Esophagus mucosa (tissue), 1 donor: ENCODE measurements around the gene NPLOC4. TPM values are rescaled to one million over a fixed set of nuclear protein-coding genes. Genes with fewer than 3 reads are reported as not detected.

ENCODE experiments used
- ATAC-seq: fragments of 200-7000 bp; cut with Tn5 transposase; one replicate; pipeline ENCODE4 v1.9.1; 2020
- total RNA-seq: library from RNA; stranded (reverse); gene quantifications from one replicate; pipeline ENCODE4 v1.2.4, GENCODE V29; 2023
- donor health status: DM: yes; HTN: yes; CAD: no.

NPLOC4 gene
- total RNA-seq, 1 donor from 2014 or later: 92.8 TPM

DNA sequence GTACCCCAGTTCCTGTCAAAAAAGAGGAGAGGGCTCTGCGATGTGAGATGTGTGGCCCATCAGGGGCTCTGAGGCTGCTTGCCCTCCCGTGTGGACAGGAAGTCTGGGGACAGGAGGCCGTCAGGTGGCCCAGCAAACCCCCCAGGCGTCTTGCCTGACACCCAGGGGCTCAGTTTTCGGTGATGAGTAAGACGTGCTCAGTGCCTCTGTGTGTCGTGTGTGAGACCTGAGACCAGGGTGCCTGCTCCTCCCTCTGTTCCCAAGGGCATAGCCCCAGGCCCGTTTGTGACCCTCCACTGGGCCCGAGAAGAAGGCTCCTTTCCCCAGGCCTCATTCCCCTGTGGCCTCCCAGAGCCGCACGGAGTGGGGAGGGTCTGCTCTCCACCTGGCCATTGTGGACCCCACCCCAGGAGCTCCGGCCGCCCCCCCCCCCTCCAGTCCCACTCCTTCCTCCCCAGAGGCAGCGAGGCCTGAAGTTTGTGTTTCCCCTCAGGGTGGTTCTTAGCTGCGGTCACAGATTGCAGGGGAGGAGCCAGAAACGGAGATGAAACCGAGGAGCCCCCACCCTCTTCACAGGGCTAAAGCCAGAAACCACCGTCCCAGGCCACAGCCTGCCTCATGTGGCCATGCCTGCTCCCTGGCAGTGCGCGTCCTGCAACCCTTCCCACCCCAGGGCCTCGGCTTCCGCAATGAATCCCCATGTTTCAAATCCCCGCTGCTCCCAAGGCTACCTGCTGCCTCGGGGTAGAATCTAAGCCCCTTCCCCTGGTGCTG lies 119.4 kb downstream of the NPLOC4 start:
- ATAC-seq: no peak

DNA sequence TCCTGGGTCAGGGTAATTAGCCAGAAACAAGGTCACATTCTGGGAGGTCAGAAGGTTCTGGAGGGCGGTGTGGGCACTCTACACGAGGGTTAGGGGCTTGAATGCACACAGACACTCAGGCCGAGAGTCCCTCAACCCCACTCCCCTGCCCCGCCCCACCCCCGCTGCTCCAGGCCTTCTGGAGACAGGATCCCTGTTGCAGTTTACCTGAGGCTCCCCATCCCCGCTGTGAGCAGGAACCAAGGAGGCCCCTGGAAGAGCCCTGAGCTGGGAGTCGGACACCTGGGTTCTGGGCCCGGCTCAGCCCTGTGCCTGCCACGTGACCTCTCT lies 119.9 kb downstream of the NPLOC4 start:
- ATAC-seq: no peak

DNA sequence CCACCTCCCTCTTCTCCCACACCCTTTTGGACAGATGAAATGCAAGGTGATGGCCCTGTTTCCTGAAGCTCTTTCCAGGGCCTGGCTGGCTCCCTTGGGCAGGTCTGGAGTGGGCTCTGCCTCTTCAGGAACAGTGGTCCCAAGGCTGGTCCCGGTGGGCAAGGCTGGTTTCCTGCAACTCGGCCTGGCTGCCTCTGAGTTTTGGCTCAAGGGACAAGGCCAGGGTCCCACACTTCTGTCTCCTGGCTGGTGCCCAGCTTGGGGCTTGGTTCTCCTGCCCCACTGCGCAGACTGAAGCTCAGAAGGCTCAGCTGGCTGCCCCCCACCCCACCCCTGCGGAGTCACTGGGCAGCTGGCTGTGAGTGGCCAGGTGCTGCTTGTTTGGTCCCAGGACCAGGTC lies 120.5 kb downstream of the NPLOC4 start:
- no peak for ATAC-seq

DNA sequence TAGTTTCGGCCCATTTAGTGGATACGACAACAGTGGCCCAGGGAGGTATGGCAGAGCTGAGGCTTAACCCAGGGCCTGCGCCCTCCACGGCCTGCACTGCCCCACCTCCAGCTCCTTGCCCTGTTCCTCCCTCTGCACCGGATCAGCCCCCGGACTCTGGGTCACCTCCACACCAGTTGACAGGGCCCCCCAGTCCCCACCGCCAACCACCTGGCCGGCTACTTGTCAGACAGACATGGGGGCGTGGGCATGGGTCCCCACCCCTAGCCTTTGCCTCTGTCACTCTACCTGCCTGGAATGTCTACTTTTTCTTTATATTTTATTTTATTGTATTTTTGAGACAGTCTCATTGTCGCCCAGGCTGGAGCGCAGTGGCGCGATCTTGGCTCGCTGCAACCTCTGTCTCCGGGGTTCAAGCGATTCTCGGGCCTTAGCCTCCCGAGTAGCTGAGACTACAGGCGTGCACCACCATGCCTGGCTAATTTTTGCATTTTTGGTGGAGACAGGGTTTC lies 121.3 kb downstream of the NPLOC4 start:
- ATAC-seq: no peak

DNA sequence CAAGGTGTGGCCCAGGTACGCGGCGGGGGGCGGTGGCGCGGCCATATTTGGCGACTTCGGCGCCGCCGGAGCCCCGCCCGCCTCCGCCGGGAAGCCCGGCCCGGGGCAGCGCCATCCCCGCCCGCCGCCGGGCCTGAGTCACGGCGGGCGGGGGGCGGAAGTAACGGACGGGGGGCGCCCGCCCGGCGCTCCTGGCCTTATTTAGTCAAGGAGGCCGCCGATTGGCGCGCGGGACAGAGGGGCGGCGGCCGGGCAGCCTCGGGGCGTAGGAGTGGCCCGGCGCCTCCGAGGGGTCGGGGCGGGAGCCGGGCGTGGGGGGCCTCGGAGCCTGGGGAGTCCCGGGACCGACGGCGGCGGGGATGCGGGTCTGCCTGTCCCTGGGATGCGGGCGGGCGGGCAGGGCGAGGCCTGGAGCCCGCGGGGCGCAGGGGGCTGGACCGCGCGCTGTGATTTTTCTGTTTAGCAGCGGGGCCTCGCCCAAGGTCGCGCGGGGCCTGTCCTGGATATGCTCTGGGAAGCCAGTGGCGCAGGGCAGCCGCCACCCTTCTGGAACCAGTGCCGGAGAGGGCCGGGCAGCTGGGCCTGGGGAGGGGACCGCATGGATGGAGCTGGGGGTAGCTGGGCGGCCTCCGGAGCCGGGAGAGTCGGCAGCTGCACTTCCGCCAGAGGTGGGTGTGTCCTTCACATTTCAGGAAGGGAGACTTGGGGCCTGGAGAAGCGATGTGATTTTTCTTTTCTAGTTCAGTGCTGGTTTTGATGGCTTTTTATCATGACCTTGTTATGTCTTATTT lies 122.0 kb downstream of the NPLOC4 start:
- peak; percentile 47 for ATAC-seq

DNA sequence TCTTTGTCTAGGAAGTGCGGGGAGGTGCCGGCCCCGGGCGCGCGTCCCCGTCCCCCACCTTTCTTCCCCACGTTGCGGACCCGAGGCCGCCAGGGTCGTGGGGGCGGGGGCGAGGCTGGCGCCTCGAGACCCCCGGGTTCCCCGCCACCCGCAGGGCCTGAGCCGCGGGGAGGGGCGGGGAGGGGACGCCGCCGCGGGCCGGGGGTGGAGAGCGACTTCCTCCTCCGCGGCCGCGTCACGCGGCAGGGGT lies 122.5 kb downstream of the NPLOC4 start:
- no peak for ATAC-seq

GRCh38 chr17:81513753-81514488 lies 123.0 kb downstream of the NPLOC4 start:
- ATAC-seq: peak; percentile 2

DNA sequence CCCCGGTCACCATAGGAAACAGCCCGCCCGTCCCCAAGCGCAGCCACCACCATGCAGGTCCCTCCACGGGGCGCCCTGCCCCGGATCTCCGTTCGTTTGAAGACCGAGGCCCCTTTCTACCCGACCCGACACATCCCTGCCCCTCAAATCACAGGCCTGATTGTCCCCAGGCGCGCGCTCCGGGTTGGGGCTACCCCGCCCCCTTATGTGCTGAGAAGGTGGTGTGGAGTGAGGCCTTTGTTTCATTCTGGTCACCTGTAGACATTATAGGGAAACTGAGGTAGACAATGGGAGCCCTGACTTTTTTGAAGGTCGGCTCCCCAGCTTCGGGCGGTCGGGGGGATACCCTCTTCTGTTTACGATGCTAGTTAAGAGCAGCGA lies 123.5 kb downstream of the NPLOC4 start:
- ATAC-seq: peak; percentile 1

GRCh38 chr17:81512562-81513371 lies 124.1 kb downstream of the NPLOC4 start, which contains the start of gene ACTG1:
ACTG1 (minus strand) TSS chr17:81512799; CDS start chr17:81512354, 445 bp downstream.
- ATAC-seq: peak; percentile 59

DNA sequence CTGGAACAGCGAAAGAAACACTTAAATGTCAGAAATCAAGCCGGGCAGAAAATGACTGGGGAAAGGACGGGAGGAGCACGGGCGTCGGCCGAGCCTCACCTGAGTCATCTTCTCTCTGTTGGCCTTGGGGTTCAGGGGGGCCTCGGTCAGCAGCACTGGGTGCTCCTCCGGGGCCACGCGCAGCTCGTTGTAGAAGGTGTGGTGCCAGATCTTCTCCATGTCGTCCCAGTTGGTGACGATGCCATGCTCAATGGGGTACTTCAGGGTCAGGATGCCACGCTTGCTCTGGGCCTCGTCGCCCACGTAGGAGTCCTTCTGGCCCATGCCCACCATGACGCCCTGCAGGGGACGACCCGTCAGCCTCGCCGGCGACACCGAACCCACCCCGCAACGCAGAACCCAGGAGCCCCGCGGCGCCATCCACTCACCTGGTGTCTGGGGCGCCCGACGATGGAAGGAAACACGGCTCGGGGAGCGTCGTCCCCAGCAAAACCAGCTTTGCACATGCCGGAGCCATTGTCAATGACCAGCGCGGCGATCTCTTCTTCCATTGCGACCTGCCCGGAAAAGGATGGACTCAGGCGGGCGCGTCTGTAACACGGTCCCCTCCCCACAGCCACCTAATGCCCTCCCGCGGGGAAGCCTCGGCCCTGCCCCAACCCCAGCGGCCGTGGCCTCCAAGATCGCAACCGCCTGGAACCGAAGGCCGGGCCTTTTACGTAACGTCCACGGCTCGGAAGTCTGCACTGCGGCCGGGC lies 124.9 kb downstream of the NPLOC4 start:
- ATAC-seq: no peak

- no peak for ATAC-seq
Measured at GRCh38 chr17:81511554-81511803, 125.4 kb downstream of the NPLOC4 start.

DNA sequence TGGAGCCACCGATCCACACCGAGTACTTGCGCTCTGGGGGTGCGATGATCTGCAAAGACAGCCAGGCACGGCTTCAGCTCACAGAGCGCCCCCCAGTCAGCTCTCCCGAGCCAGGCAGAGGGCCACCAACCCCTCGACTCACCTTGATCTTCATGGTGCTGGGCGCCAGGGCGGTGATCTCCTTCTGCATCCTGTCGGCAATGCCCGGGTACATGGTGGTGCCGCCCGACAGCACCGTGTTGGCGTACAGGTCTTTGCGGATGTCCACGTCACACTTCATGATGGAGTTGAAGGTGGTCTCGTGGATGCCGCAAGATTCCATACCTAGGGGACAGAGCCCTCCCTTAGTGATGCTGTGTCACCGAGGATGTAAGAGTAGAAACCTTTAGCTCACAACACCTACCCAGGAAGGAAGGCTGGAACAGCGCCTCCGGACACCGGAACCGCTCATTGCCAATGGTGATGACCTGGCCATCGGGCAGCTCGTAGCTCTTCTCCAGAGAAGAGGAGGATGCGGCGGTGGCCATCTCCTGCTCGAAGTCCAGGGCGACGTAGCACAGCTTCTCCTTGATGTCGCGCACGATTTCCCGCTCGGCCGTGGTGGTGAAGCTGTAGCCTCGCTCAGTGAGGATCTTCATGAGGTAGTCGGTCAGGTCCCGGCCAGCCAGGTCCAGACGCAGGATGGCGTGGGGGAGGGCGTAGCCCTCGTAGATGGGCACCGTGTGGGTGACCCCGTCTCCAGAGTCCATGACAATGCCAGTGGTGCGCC lies 125.9 kb downstream of the NPLOC4 start:
- no peak for ATAC-seq

DNA sequence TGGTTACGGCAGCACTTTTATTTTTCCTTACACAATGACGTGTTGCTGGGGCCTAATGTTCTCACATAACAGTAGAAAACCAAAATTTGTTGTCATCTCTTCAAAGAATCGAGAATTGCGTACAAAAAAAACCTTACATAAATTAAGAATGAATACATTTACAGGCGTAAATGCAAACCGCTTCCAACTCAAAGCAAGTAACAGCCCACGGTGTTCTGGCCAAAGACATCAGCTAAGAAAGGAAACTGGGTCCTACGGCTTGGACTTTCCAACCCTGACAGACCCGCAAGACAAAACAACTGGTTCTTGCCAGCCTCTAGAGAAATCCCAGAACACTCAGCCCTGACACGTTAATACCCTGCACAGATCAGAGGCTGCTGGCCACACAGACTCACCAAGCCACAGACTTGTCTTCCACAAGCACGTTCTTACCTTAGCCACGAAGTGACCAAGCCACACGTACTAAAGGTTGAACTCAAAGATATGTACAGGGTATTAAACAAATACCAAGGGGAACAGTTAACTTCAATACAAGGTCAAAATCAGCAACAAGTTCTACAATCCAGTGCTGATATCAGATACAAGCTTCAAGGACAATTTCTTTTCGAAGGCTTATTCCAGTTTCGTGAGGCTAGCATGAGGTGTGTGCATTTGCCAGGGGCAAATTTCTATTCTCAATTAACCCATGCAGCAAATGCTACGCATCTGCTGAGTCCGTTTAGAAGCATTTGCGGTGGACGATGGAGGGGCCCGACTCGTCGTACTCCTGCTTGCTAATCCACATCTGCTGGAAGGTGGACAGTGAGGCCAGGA lies 126.7 kb downstream of the NPLOC4 start:
- no peak for ATAC-seq

- no peak for ATAC-seq
Measured at GRCh38 chr17:81509207-81509971, 127.5 kb downstream of the NPLOC4 start.

DNA sequence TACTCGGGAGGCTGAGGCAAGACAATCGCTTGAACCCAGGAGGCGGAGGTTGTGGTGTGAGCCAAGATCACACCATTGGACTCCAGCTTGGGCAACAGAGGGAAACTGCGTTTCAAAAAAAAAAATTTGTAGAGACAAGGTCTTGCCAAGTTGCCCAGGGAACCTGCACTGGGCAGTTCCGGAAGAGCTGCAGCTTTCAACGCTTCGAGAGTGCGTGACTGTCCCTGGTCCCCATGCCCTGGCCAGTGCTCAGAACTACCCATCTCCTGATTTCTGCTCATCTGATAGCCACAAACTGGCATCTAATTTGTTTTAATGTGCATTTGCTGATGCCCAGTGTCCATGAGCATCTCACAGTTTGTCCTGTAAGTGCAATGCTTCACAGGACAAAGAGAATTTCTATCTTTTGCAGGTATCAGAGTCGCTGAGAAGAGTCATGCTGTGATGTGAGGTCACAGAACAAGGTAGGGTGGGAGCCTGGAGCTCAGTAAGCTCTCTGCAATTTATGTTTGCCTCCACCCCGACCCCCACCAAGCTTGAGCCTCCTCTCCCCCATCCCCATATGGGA lies 128.2 kb downstream of the NPLOC4 start:
- ATAC-seq: peak; percentile 4
